Mucosa of descending colon (tissue), 3 donors: Measurements from ENCODE around the gene BCL2L13. TPM values are rescaled to one million over a fixed set of nuclear protein-coding genes. Genes with fewer than 3 reads are reported as not detected.
A peak's percentile ranks its signal among the peaks of the same experiment; 100 is the strongest.

Experiments
- ATAC-seq: fragments of 200-7000 bp; cut with Tn5 transposase; one replicate; pipeline ENCODE4 v1.9.1; 2020; ENCODE audit warnings: mild to moderate bottlenecking, moderate library complexity
- DNase-seq, 3 donors: peaks; one replicate each; pipeline ENCODE4 v3.0.0-alpha.2; 2020
- H3K36me3 ChIP-seq: fragments of 200-600 bp; one replicate; pipeline ENCODE4 v1.8.0; 2021; ENCODE audit warnings: low read depth, mild to moderate bottlenecking
- H3K4me1 ChIP-seq: fragments of 200-600 bp; one replicate; pipeline ENCODE4 v1.8.0; 2021; ENCODE audit warnings: low read depth, mild to moderate bottlenecking
- H3K4me3 ChIP-seq: fragments of 200-600 bp; one replicate; pipeline ENCODE4 v1.8.0; 2021; ENCODE audit warnings: mild to moderate bottlenecking
- H3K9me3 ChIP-seq: fragments of 200-600 bp; one replicate; pipeline ENCODE4 v1.8.0; 2021; ENCODE audit warnings: mild to moderate bottlenecking
- CTCF ChIP-seq: fragments of 200-600 bp; IDR thresholded peaks from one replicate; pipeline ENCODE4 v1.8.0; 2022; ENCODE audit warnings: antibody characterized with exemption, mild to moderate bottlenecking
- intact Hi-C, 2 donors: fragments of 100-400 bp; cut with DNase I in 1 of 2; cut with micrococcal nuclease in 1 of 2; formaldehyde crosslinking; loops; one replicate each; pipeline versions ENCODE4 v1.11.0 to v1.11.1; 2022; cut with DNase I, micrococcal nuclease
- total RNA-seq, 3 donors: library from RNA; stranded (reverse); fragmentation: NEBNext Ultra II Directional in 2 of 3; extraction: Animal tissue kit (Norgen Biotek cat#: 25700) in 2 of 3; gene quantifications; one replicate each; pipeline versions ENCODE4 v1.2.1 to v1.2.4, GENCODE V29; 2021 to 2023
- donor health status: DM: no; HTN: no; CAD: no; lungs with moderate emphysema.
- donor health status: DM: no; HTN: no; CAD: no.
- donor health status: DM: no; HTN: yes; CAD: no.

BCL2L13 gene
- total RNA-seq, 3 donors from 2014 or later: 47.2 to 61.2 (median 57.3) TPM

- no peak overlapping the region for H3K4me3 ChIP-seq
- DNase-seq (no peak), ATAC-seq (no peak)
- no peaks in the 10 kb centered on the region for H3K4me1 ChIP-seq
- intact Hi-C loops: no loop called here
- H3K36me3 ChIP-seq: no peaks in the 10 kb centered on the region
- H3K9me3 ChIP-seq: no peaks in the 10 kb centered on the region
- TF ChIP-seq CTCF: no peak
Observed at GRCh38 chr22:17647452-17647851, 8.9 kb downstream of the BCL2L13 start.

GRCh38 chr22:17647991-17648390 lies 9.4 kb downstream of the BCL2L13 start:
- Histone ChIP-seq H3K36me3 (no peaks in the 10 kb centered on the region), H3K4me1 (no peaks in the 10 kb centered on the region), H3K4me3 (no peak overlapping the region), H3K9me3 (no peaks in the 10 kb centered on the region)
- no peak for TF ChIP-seq CTCF
- no peak for DNase-seq
- no peak for ATAC-seq
- intact Hi-C loops: no loop called here

- Histone ChIP-seq H3K36me3 (no peaks in the 10 kb centered on the region), H3K4me3 (no peak overlapping the region), H3K9me3 (no peaks in the 10 kb centered on the region), H3K4me1 (peaks cover 6% of the 10 kb centered on the region)
- DNase-seq (no peak), ATAC-seq (no peak)
- intact Hi-C loops: no loop called here
- TF ChIP-seq CTCF: no peak
Observed at GRCh38 chr22:17648569-17648968, 10.0 kb downstream of the BCL2L13 start.

GRCh38 chr22:17655289-17655688 lies 16.7 kb downstream of the BCL2L13 start:
- Histone ChIP-seq H3K9me3 (no peaks in the 10 kb centered on the region), H3K4me3 (no peak overlapping the region), H3K36me3 (peaks cover 7% of the 10 kb centered on the region), H3K4me1 (peaks cover 24% of the 10 kb centered on the region)
- ATAC-seq (peak; percentile 15), DNase-seq (no peak)
- intact Hi-C loops: no loop called here
- TF ChIP-seq CTCF: no peak

- no peak overlapping the region for H3K4me3 ChIP-seq
- ATAC-seq (no peak), DNase-seq (no peak)
- peaks cover 24% of the 10 kb centered on the region for H3K4me1 ChIP-seq
- H3K36me3 ChIP-seq: peaks cover 7% of the 10 kb centered on the region
- no peaks in the 10 kb centered on the region for H3K9me3 ChIP-seq
- no peak for TF ChIP-seq CTCF
- intact Hi-C loops: no loop called here
Observed at GRCh38 chr22:17656870-17657395, 18.4 kb downstream of the BCL2L13 start.
